CD14-positive monocyte (primary cell): ENCODE results near the gene NDUFB7. TPM values are rescaled to one million over a fixed set of nuclear protein-coding genes. Genes with fewer than 3 reads are reported as not detected.

Source experiments
- DNase-seq, 3 donors: peaks; one replicate each; pipeline ENCODE4 v3.0.0-alpha.2; 2011 to 2022
- H2AFZ ChIP-seq: 2 replicates; pipeline ENCODE4 v1.6.0; 2012; ENCODE audit warnings: mild to moderate bottlenecking, low read depth, low read length, inconsistent platforms; ENCODE audit not compliant: insufficient read depth, poor library complexity, severe bottlenecking
- H3K27ac ChIP-seq, 2 donors: 1 replicate in 1 of 2; 2 replicates in 1 of 2; pipeline ENCODE4 v1.5.1; 2012 to 2013; ENCODE audit warnings: low read length in 2 of 2, control low read depth in 1 of 2, inconsistent platforms in 1 of 2, low read depth in 1 of 2, mild to moderate bottlenecking in 1 of 2
- H3K27me3 ChIP-seq, 2 donors: one replicate each; pipeline versions ENCODE4 v1.6.0 to v1.6.1; 2011 to 2013; ENCODE audit warnings: low read length in 2 of 2; ENCODE audit not compliant: control insufficient read depth in 2 of 2, insufficient read depth in 2 of 2
- H3K36me3 ChIP-seq, 2 donors: replicated peaks in 1 of 2; 1 replicate in 1 of 2; 2 replicates in 1 of 2; pipeline versions ENCODE4 v1.5.1 to v1.6.1; 2012 to 2013; ENCODE audit warnings: low read length in 2 of 2, control low read depth in 1 of 2, inconsistent platforms in 1 of 2, mild to moderate bottlenecking in 1 of 2; ENCODE audit not compliant: insufficient read depth in 2 of 2, control insufficient read depth in 1 of 2
- H3K4me1 ChIP-seq, 2 donors: 1 replicate in 1 of 2; 2 replicates in 1 of 2; pipeline versions ENCODE4 v1.5.1 to v1.6.1; 2012 to 2013; ENCODE audit warnings: low read length in 2 of 2, control low read depth in 1 of 2, inconsistent platforms in 1 of 2, mild to moderate bottlenecking in 1 of 2, moderate library complexity in 1 of 2; ENCODE audit not compliant: insufficient read depth in 2 of 2, control insufficient read depth in 1 of 2
- H3K4me2 ChIP-seq: replicated peaks from 2 replicates; pipeline ENCODE3; 2012; ENCODE audit warnings: low read length, moderate library complexity, mild to moderate bottlenecking; ENCODE audit not compliant: poor library complexity, severe bottlenecking; ENCODE audit errors: extremely low read depth
- H3K4me3 ChIP-seq, 3 experiments: fragments of 200-600 bp in 1 of 3; sonication (generic) in 1 of 3; replicated peaks in 1 of 3; 1 replicate in 2 of 3; 2 replicates in 1 of 3; pipeline ENCODE4 v1.5.1; 2011 to 2013; ENCODE audit warnings: low read length in 3 of 3, mild to moderate bottlenecking in 3 of 3, control low read depth in 2 of 3, low read depth in 2 of 3, inconsistent platforms in 1 of 3, moderate library complexity in 1 of 3
- H3K79me2 ChIP-seq: 2 replicates; pipeline ENCODE4 v1.6.0; 2012; ENCODE audit warnings: mild to moderate bottlenecking, control low read depth, inconsistent platforms, low read length, moderate library complexity; ENCODE audit not compliant: insufficient read depth
- H3K9ac ChIP-seq: 2 replicates; pipeline ENCODE4 v1.6.0; 2017; ENCODE audit warnings: low read length, mild to moderate bottlenecking; ENCODE audit not compliant: insufficient read depth, poor library complexity, severe bottlenecking
- H3K9me3 ChIP-seq, 2 donors: replicated peaks in 1 of 2; 1 replicate in 1 of 2; 2 replicates in 1 of 2; pipeline versions ENCODE4 v1.5.1 to v1.6.1; 2012 to 2013; ENCODE audit warnings: low read length in 2 of 2, control low read depth in 1 of 2; ENCODE audit not compliant: control insufficient read depth in 1 of 2, insufficient read depth in 1 of 2
- H4K20me1 ChIP-seq: 2 replicates; pipeline ENCODE4 v1.6.0; 2012; ENCODE audit warnings: mild to moderate bottlenecking, low read length, control low read depth, moderate library complexity; ENCODE audit not compliant: insufficient read depth
- H3K27ac Mint-ChIP-seq, 7 donors: one replicate each; pipeline ENCODE4 v1.8.0; 2020; ENCODE audit warnings: mild to moderate bottlenecking in 7 of 7, mixed read lengths in 7 of 7, moderate library complexity in 6 of 7, inconsistent platforms in 2 of 7
- H3K27me3 Mint-ChIP-seq, 3 donors: one replicate each; pipeline ENCODE4 v1.8.0; 2021 to 2022; ENCODE audit warnings: low read depth in 3 of 3, mild to moderate bottlenecking in 3 of 3, mixed read lengths in 3 of 3, moderate library complexity in 3 of 3, inconsistent platforms in 1 of 3
- H3K36me3 Mint-ChIP-seq, 2 donors: one replicate each; pipeline ENCODE4 v1.8.0; 2020; ENCODE audit warnings: mixed read lengths in 2 of 2, inconsistent platforms in 1 of 2, mild to moderate bottlenecking in 1 of 2
- H3K4me1 Mint-ChIP-seq: one replicate; pipeline ENCODE4 v1.8.0; 2020; ENCODE audit warnings: mild to moderate bottlenecking, mixed read lengths
- H3K4me3 Mint-ChIP-seq, 2 donors: one replicate each; pipeline ENCODE4 v1.8.0; 2020; ENCODE audit warnings: mild to moderate bottlenecking in 2 of 2, mixed read lengths in 2 of 2, moderate library complexity in 1 of 2
- H3K9me3 Mint-ChIP-seq, 7 donors: one replicate each; pipeline ENCODE4 v1.8.0; 2020 to 2022; ENCODE audit warnings: mixed read lengths in 7 of 7, mild to moderate bottlenecking in 6 of 7, moderate library complexity in 6 of 7, inconsistent platforms in 2 of 7
- CTCF ChIP-seq: fragments of 200-600 bp; IDR thresholded peaks from one replicate; pipeline ENCODE4 v1.8.0; 2022; ENCODE audit warnings: antibody characterized with exemption, mild to moderate bottlenecking
- WGBS: methylation state at CpG from one replicate; pipeline ENCODE4 v1.1.5; 2013; ENCODE audit warnings: missing lambda C conversion rate; ENCODE audit not compliant: insufficient coverage; 5-methylcytosine and 5-hydroxymethylcytosine counted together
- intact Hi-C, 2 donors: fragments of 100-400 bp; cut with micrococcal nuclease; formaldehyde crosslinking; loops; one replicate each; pipeline versions ENCODE4 v1.15.0 to v1.15.1; 2023
- polyA plus RNA-seq, 3 donors: library from polyadenylated mRNA; depleted of rRNA in 1 of 3; unstranded in 2 of 3; stranded (reverse) in 1 of 3; fragments of 300-500 nt in 2 of 3; fragments of >200 nt in 1 of 3; fragmentation: Illumina TruSeq in 2 of 3; gene quantifications; 1 replicate in 2 of 3; 2 replicates in 1 of 3; pipeline ENCODE4 v1.2.3, GENCODE V29; 2012 to 2021

Gene NDUFB7
- polyA plus RNA-seq, 3 donors: 137 to 313 (median 204) TPM

- Mint-ChIP-seq H3K4me3 (peak overlapping the region; percentile 91 to 94), H3K27ac (peak overlapping the region in 5 of 7 donors; percentile 59 to 95 (median 91)), H3K27me3 (no peaks in the 10 kb centered on the region), H3K36me3 (peaks cover 15 to 32% of the 10 kb centered on the region in 2 donors), H3K9me3 (no peaks in the 10 kb centered on the region), H3K4me1 (peaks cover 42% of the 10 kb centered on the region)
- H3K9ac ChIP-seq: peak overlapping the region; percentile 80
- H4K20me1 ChIP-seq: peaks cover 37% of the 10 kb centered on the region
- peak overlapping the region; percentile 58 to 97 (median 97) for H3K4me3 ChIP-seq
- no peaks in the 10 kb centered on the region for H3K27me3 ChIP-seq
- H3K79me2 ChIP-seq: peaks cover 40% of the 10 kb centered on the region
- peak overlapping the region in 1 of 2 donors; percentile 88 for H3K27ac ChIP-seq
- intact Hi-C loops: loop anchor here (5.0 to 10.0 kb wide), 3 partner anchors 101 to 204 kb away; partner anchors contain the start of genes ADGRE2 (in 1 of the 2) and ADGRE3 (in 1 of the 2)
- peaks cover 10 to 16% of the 10 kb centered on the region in 2 donors for H3K36me3 ChIP-seq
- no peak for DNase-seq
- no peak for TF ChIP-seq CTCF
- H2AFZ ChIP-seq: peak overlapping the region; percentile 100
- H3K9me3 ChIP-seq: no peaks in the 10 kb centered on the region
- H3K4me1 ChIP-seq: peaks cover 27 to 31% of the 10 kb centered on the region in 2 donors
- WGBS: 47% methylated on average over 13 of the region's 22 CpGs
- peak overlapping the region; percentile 96 for H3K4me2 ChIP-seq
Measured at GRCh38 chr19:14570864-14571527, 870 bp downstream of the NDUFB7 start.

GRCh38 chr19:14567079-14567478 lies 4.8 kb downstream of the NDUFB7 start:
- peak overlapping the region in 2 of 7 donors; percentile 9 to 68 for H3K27ac Mint-ChIP-seq
- Histone ChIP-seq H3K9ac (no peak overlapping the region), H3K79me2 (peaks cover 40% of the 10 kb centered on the region), H3K9me3 (no peaks in the 10 kb centered on the region), H2AFZ (no peak overlapping the region), H3K4me1 (peaks cover 12 to 15% of the 10 kb centered on the region in 2 donors), H3K4me2 (no peak overlapping the region), H4K20me1 (peaks cover 39% of the 10 kb centered on the region), H3K27ac (no peak overlapping the region), H3K27me3 (no peaks in the 10 kb centered on the region), H3K36me3 (peaks cover 23 to 30% of the 10 kb centered on the region in 2 donors), H3K4me3 (no peak overlapping the region)
- no peak overlapping the region for H3K4me3 Mint-ChIP-seq
- no peak for DNase-seq
- H3K27me3 Mint-ChIP-seq: no peaks in the 10 kb centered on the region
- H3K4me1 Mint-ChIP-seq: peaks cover 24% of the 10 kb centered on the region
- peaks cover 23 to 49% of the 10 kb centered on the region in 2 donors for H3K36me3 Mint-ChIP-seq
- intact Hi-C loops: no loop called here
- TF ChIP-seq CTCF: no peak
- H3K9me3 Mint-ChIP-seq: peaks cover 0 to 3% (median 0%) of the 10 kb centered on the region in 7 donors
- 93% methylated on average over 11 of the region's 11 CpGs for WGBS
